HEK293 (cell line): ENCODE measurements around the gene MXRA8.

Experiments
- ELK4 ChIP-seq: IDR thresholded peaks from 2 replicates; pipeline ENCODE4 v1.6.1; 2011; ENCODE audit warnings: mild to moderate bottlenecking, low read depth, low read length, borderline replicate concordance
- GLI4 ChIP-seq: fragments of 450-650 bp; formaldehyde crosslinking; IDR thresholded peaks from 2 replicates; pipeline ENCODE4 v1.5.1; 2016; ENCODE audit warnings: missing biosample characterization, missing genetic modification characterization
- REPIN1 ChIP-seq: fragments of 450-650 bp; formaldehyde crosslinking; IDR thresholded peaks from 2 replicates; pipeline ENCODE4 v1.5.1; 2017; ENCODE audit warnings: missing biosample characterization, missing genetic modification characterization, low read depth
- REST ChIP-seq: fragments of 450-650 bp; formaldehyde crosslinking; IDR thresholded peaks from 2 replicates; pipeline ENCODE4 v1.5.1; 2016; ENCODE audit warnings: missing biosample characterization, missing genetic modification characterization
- SCRT2 ChIP-seq: fragments of 450-650 bp; formaldehyde crosslinking; IDR thresholded peaks from 2 replicates; pipeline ENCODE4 v1.5.1; 2016; ENCODE audit warnings: missing biosample characterization, missing genetic modification characterization
- SP2 ChIP-seq: fragments of 450-650 bp; formaldehyde crosslinking; IDR thresholded peaks from 2 replicates; pipeline ENCODE4 v1.5.1; 2016; ENCODE audit warnings: missing biosample characterization, missing genetic modification characterization
- ZBTB48 ChIP-seq: fragments of 450-650 bp; formaldehyde crosslinking; IDR thresholded peaks from 2 replicates; pipeline ENCODE4 v1.5.1; 2016; ENCODE audit warnings: missing biosample characterization, missing genetic modification characterization
- ZBTB49 ChIP-seq: fragments of 450-650 bp; formaldehyde crosslinking; IDR thresholded peaks from 2 replicates; pipeline ENCODE4 v1.5.1; 2016; ENCODE audit warnings: missing biosample characterization, missing genetic modification characterization, low read depth
- ZBTB6 ChIP-seq: fragments of 450-650 bp; formaldehyde crosslinking; IDR thresholded peaks from 2 replicates; pipeline ENCODE4 v1.5.1; 2017; ENCODE audit warnings: missing biosample characterization, missing genetic modification characterization
- ZFP41 ChIP-seq: fragments of 450-650 bp; formaldehyde crosslinking; IDR thresholded peaks from 2 replicates; pipeline ENCODE4 v1.5.1; 2016; ENCODE audit warnings: missing biosample characterization, missing genetic modification characterization, borderline replicate concordance
- ZNF114 ChIP-seq: fragments of 450-650 bp; formaldehyde crosslinking; IDR thresholded peaks from 2 replicates; pipeline ENCODE4 v1.5.0; 2017; ENCODE audit warnings: missing biosample characterization, missing genetic modification characterization
- ZNF175 ChIP-seq: fragments of 450-650 bp; formaldehyde crosslinking; IDR thresholded peaks from 2 replicates; pipeline ENCODE4 v1.5.1; 2016; ENCODE audit warnings: missing biosample characterization, missing genetic modification characterization
- ZNF362 ChIP-seq: fragments of 450-650 bp; formaldehyde crosslinking; IDR thresholded peaks from 2 replicates; pipeline ENCODE4 v1.5.1; 2016; ENCODE audit warnings: missing biosample characterization, missing genetic modification characterization
- ZNF449 ChIP-seq: fragments of 450-650 bp; formaldehyde crosslinking; IDR thresholded peaks from 2 replicates; pipeline ENCODE4 v1.5.1; 2017; ENCODE audit warnings: missing biosample characterization, mild to moderate bottlenecking, missing genetic modification characterization, moderate library complexity
- ZNF473 ChIP-seq: fragments of 450-650 bp; formaldehyde crosslinking; IDR thresholded peaks from 2 replicates; pipeline ENCODE4 v1.5.1; 2017; ENCODE audit warnings: missing biosample characterization, missing genetic modification characterization
- ZNF48 ChIP-seq: fragments of 450-650 bp; formaldehyde crosslinking; IDR thresholded peaks from 2 replicates; pipeline ENCODE4 v1.5.1; 2016; ENCODE audit warnings: missing biosample characterization, missing genetic modification characterization
- ZNF548 ChIP-seq: fragments of 450-650 bp; formaldehyde crosslinking; IDR thresholded peaks from 2 replicates; pipeline ENCODE4 v1.5.1; 2016; ENCODE audit warnings: missing biosample characterization, missing genetic modification characterization
- ZNF571 ChIP-seq: fragments of 450-650 bp; formaldehyde crosslinking; IDR thresholded peaks from 2 replicates; pipeline ENCODE4 v1.5.0; 2017; ENCODE audit warnings: missing biosample characterization, missing genetic modification characterization
- ZNF585B ChIP-seq: fragments of 450-650 bp; formaldehyde crosslinking; IDR thresholded peaks from 2 replicates; pipeline ENCODE4 v1.5.1; 2016; ENCODE audit warnings: missing biosample characterization, missing genetic modification characterization
- ZNF600 ChIP-seq: fragments of 450-650 bp; formaldehyde crosslinking; IDR thresholded peaks from 2 replicates; pipeline ENCODE4 v1.5.1; 2016; ENCODE audit warnings: missing biosample characterization, missing genetic modification characterization
- ZNF670 ChIP-seq: fragments of 450-650 bp; formaldehyde crosslinking; IDR thresholded peaks from 2 replicates; pipeline ENCODE4 v1.5.1; 2016; ENCODE audit warnings: missing biosample characterization, missing genetic modification characterization, low read depth
- ZNF701 ChIP-seq: fragments of 450-650 bp; formaldehyde crosslinking; IDR thresholded peaks from 2 replicates; pipeline ENCODE4 v1.5.1; 2016; ENCODE audit warnings: missing biosample characterization, missing genetic modification characterization
- ZNF768 ChIP-seq: fragments of 450-650 bp; formaldehyde crosslinking; IDR thresholded peaks from 2 replicates; pipeline ENCODE4 v1.5.1; 2018; ENCODE audit warnings: missing biosample characterization, mild to moderate bottlenecking, missing genetic modification characterization
- TF ChIP-seq, protein P1 (sequence below): fragments of 450-650 bp; formaldehyde crosslinking; conservative IDR thresholded peaks from 2 replicates; pipeline ENCODE4 v1.5.1; 2016; ENCODE audit warnings: low read depth, missing biosample characterization, missing genetic modification characterization

The MXRA8 gene

GRCh38 chr1:1402072-1402900 lies 43.9 kb upstream of the MXRA8 start (continued):
- TF ChIP-seq, protein P1, sequence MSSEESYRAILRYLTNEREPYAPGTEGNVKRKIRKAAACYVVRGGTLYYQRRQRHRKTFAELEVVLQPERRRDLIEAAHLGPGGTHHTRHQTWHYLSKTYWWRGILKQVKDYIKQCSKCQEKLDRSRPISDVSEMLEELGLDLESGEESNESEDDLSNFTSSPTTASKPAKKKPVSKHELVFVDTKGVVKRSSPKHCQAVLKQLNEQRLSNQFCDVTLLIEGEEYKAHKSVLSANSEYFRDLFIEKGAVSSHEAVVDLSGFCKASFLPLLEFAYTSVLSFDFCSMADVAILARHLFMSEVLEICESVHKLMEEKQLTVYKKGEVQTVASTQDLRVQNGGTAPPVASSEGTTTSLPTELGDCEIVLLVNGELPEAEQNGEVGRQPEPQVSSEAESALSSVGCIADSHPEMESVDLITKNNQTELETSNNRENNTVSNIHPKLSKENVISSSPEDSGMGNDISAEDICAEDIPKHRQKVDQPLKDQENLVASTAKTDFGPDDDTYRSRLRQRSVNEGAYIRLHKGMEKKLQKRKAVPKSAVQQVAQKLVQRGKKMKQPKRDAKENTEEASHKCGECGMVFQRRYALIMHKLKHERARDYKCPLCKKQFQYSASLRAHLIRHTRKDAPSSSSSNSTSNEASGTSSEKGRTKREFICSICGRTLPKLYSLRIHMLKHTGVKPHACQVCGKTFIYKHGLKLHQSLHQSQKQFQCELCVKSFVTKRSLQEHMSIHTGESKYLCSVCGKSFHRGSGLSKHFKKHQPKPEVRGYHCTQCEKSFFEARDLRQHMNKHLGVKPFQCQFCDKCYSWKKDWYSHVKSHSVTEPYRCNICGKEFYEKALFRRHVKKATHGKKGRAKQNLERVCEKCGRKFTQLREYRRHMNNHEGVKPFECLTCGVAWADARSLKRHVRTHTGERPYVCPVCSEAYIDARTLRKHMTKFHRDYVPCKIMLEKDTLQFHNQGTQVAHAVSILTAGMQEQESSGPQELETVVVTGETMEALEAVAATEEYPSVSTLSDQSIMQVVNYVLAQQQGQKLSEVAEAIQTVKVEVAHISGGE (tag by site-specific recombination): no peak
- TF ChIP-seq ZNF571 (tag by site-specific recombination) (no peak), ZBTB48 (tag by site-specific recombination) (no peak), ZNF362 (tag by site-specific recombination) (no peak), SP2 (tag by site-specific recombination) (no peak), ZNF768 (tag by site-specific recombination) (no peak), ZNF175 (no peak), ZBTB6 (tag by site-specific recombination) (no peak), ZNF670 (tag by site-specific recombination) (no peak), ZNF548 (tag by site-specific recombination) (no peak), ZNF473 (tag by site-specific recombination) (no peak), ZNF48 (tag by site-specific recombination) (no peak), REPIN1 (tag by site-specific recombination) (no peak), REST (tag by site-specific recombination) (no peak), ZBTB49 (tag by site-specific recombination) (no peak), ZNF701 (tag by site-specific recombination) (no peak), ZNF449 (tag by site-specific recombination) (no peak), ZNF600 (tag by site-specific recombination) (peak; percentile 85; the same call in 1 of the 2 replicates), SCRT2 (tag by site-specific recombination) (peak; percentile 95), ZNF585B (tag by site-specific recombination) (no peak), ZNF114 (tag by site-specific recombination) (no peak), GLI4 (tag by site-specific recombination) (no peak), ZFP41 (tag by site-specific recombination) (no peak), ELK4 (no peak)
